CD4-positive, alpha-beta T cell treated with Interleukin-17A for 1 hour (primary cell): ENCODE data around the gene IGSF10.
"Not testable (repeated sequence)": the region's sequence is repeated elsewhere in the genome, so short reads cannot be mapped to it uniquely, and the experiment has no call there.

ENCODE experiments used
- DNase-seq: peaks from one replicate; pipeline ENCODE4 v3.0.0-alpha.2; 2020

The IGSF10 gene

GRCh38 chr3:151460774-151461450 is at the start of gene IGSF10:
Gene IGSF10, minus strand, starts transcription at chr3:151461061. Its CDS starts 2,352 bp downstream, at chr3:151458709.
- no peak for DNase-seq

- not testable (repeated sequence) for DNase-seq
These were observed 48.7 kb upstream of the IGSF10 start for GRCh38 chr3:151509468-151510135.

- DNase-seq = no peak
These were observed 43.7 kb upstream of the IGSF10 start for GRCh38 chr3:151504606-151505005.

- DNase-seq = no peak
These were observed 42.2 kb upstream of the IGSF10 start for GRCh38 chr3:151503074-151503473.

GRCh38 chr3:151501923-151502632 is 41.2 kb upstream of the IGSF10 start:
- no peak for DNase-seq

- DNase-seq = no peak
These were observed 40.5 kb upstream of the IGSF10 start for GRCh38 chr3:151501171-151501922.

- no peak for DNase-seq
These were observed 38.3 kb upstream of the IGSF10 start for GRCh38 chr3:151499168-151499567.

- no peak for DNase-seq
These were observed 30.7 kb upstream of the IGSF10 start for GRCh38 chr3:151491525-151491924.

GRCh38 chr3:151487833-151488232 is 27.0 kb upstream of the IGSF10 start:
- DNase-seq = not testable (repeated sequence)

GRCh38 chr3:151483961-151484520 is 23.2 kb upstream of the IGSF10 start:
- DNase-seq = no peak

- no peak for DNase-seq
These were observed 22.6 kb upstream of the IGSF10 start for GRCh38 chr3:151483488-151483887.

- DNase-seq = no peak
These were observed 19.6 kb upstream of the IGSF10 start for GRCh38 chr3:151480492-151480891.

- no peak for DNase-seq
These were observed 18.6 kb upstream of the IGSF10 start for GRCh38 chr3:151479452-151479851.

GRCh38 chr3:151478335-151478697 is 17.5 kb upstream of the IGSF10 start:
- DNase-seq = no peak

GRCh38 chr3:151477591-151478334 is 16.9 kb upstream of the IGSF10 start:
- DNase-seq = no peak

- no peak for DNase-seq
These were observed 15.6 kb upstream of the IGSF10 start for GRCh38 chr3:151476344-151477018.

GRCh38 chr3:151468284-151468917 is 7.5 kb upstream of the IGSF10 start:
- peak; percentile 57 for DNase-seq

GRCh38 chr3:151467069-151467468 is 6.2 kb upstream of the IGSF10 start:
- DNase-seq = no peak

- no peak for DNase-seq
These were observed 2.1 kb upstream of the IGSF10 start for GRCh38 chr3:151462991-151463390.

- no peak for DNase-seq
These were observed 1.5 kb upstream of the IGSF10 start for GRCh38 chr3:151462278-151462780.

GRCh38 chr3:151460228-151460627 is 633 bp downstream of the IGSF10 start:
- no peak for DNase-seq
